ENCODE results near the gene DPP10.

DPP10 gene

DNA sequence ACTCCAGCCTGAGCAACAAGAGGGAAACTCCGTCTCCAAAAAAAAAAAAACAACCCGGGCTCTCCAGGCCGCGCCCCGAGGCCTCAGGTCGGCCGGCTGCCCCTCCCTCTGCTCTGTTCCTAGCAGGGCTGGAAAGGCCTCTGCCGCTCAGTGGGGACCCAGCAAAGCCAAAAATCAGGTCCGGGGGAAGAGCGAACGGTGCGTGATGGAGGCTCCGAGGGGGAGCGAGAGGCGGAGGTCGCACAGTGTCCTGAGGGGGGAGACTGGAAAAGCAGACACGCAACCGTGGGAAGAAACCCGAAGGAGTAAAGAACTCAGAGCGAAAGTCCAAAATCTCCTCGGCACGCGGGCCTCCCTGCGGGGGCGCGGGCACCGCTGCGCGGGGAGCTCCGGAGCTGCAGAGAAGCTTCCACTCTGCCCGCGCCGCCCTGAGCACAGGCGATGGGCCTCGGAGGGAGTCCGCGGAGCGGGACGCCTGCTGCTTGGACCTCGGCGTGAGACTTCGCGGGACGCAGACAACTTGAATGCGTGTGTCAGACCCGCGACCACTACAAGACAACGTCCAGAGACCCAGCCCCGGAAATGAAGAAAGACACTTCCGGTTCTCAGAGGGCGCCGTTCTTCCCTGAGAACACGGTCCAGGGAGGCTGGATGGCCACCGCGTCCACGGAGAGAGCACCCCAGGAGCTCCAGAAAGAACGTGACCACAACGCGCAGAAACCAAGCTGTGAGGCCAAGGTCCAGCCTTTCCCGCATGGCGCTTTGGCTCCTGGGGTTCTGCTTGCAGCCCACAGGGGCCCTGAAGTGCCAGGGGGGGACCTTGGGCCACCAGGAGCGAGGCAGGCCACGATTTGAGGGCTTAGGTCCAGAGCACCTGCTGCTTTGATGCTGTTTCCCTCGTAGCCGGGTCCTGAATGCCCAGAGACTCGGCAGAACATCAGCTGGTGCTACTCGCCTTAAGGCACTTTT lies 219.8 kb downstream of the DPP10 start:
- 66 to 75% methylated on average over 63 to 64 of the region's 67 CpGs for WGBS, 2 experiments (ENCODE audit: insufficient coverage in 2 of 2)
- Histone ChIP-seq H3K4me1 (ENCODE audit: control insufficient read depth, insufficient read depth, low read length, poor library complexity, severe bottlenecking) (no peaks in the 10 kb centered on the region), H3K4me3 (ENCODE audit: extremely low read depth, insufficient read depth, low read length, poor library complexity, severe bottlenecking) (peak overlapping the region; percentile 29)

DNA sequence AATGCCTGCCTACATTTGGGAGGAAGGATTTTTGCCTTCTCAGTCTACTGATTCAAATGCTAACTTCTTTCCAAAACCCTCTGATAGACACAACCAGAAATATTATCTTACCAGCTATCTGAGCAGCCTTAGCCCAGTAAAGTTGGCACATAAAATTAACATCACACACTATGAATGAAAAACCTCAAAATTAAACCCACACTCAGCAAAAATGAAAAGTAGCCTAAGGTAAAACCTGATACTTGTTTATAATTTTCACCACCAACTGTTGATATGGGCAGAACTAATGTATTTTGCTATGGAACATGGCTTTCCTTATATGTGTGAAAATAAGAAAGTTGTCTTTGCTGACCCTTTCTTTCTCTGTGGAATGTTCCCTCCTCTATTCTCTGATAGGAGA lies 226.0 kb downstream of the DPP10 start:
- no peaks in the 10 kb centered on the region for H3K4me1 ChIP-seq (ENCODE audit: control insufficient read depth, insufficient read depth, low read length, poor library complexity, severe bottlenecking)
- no peaks in the 10 kb centered on the region for H3K9me3 ChIP-seq (ENCODE audit: control insufficient read depth, low read length)
- no peak overlapping the region for H3K27ac ChIP-seq (ENCODE audit: low read depth, low read length, severe bottlenecking)
- no peaks in the 10 kb centered on the region for H3K36me3 ChIP-seq (ENCODE audit: control insufficient read depth, insufficient read depth, low read length)
- no peak overlapping the region for H3K4me3 ChIP-seq (ENCODE audit: extremely low read depth, insufficient read depth, low read length, poor library complexity, severe bottlenecking)

More for the DNA sequence above, 219.8 kb downstream of the DPP10 start:
- Histone ChIP-seq H3K36me3 (ENCODE audit: control insufficient read depth, insufficient read depth, low read length) (no peaks in the 10 kb centered on the region), H3K9me3 (ENCODE audit: control insufficient read depth, low read length) (no peaks in the 10 kb centered on the region), H3K27ac (ENCODE audit: low read depth, low read length, severe bottlenecking) (no peak overlapping the region)

- Histone ChIP-seq H3K4me1 (ENCODE audit: control insufficient read depth, insufficient read depth, low read length, poor library complexity, severe bottlenecking) (no peaks in the 10 kb centered on the region), H3K9me3 (ENCODE audit: control insufficient read depth, low read length) (no peaks in the 10 kb centered on the region), H3K4me3 (ENCODE audit: extremely low read depth, insufficient read depth, low read length, poor library complexity, severe bottlenecking) (no peak overlapping the region), H3K27ac (ENCODE audit: low read depth, low read length, severe bottlenecking) (no peak overlapping the region), H3K36me3 (ENCODE audit: control insufficient read depth, insufficient read depth, low read length) (no peaks in the 10 kb centered on the region)
- WGBS, 2 experiments (ENCODE audit: insufficient coverage in 2 of 2), result 100% methylated on average over 1 of the region's 1 CpG; no CpG with 5 or more reads in 1 of the 2 experiments
These were observed 240.8 kb downstream of the DPP10 start for GRCh38 chr2:114683251-114683650.

DNA sequence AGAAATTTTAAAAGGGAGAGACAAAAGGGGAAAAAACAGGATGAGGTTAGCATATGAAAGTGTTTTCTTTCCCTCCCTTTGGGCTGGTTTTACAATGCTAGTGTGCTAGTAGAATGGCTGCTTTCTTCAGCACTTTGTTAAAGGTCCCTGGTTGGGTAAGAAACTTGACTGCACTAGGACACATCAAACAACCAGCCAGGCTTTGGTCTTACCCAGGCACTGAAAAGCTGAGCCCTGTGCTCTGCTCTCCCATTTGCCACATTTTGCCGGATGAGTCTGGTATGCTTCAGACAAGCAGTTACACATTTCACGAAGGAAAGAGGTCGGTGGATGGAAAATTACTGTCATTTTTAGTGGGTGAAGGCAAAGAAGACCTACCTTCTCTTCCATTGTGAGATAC lies 242.0 kb downstream of the DPP10 start:
- Histone ChIP-seq H3K4me3 (ENCODE audit: extremely low read depth, insufficient read depth, low read length, poor library complexity, severe bottlenecking) (no peak overlapping the region), H3K36me3 (ENCODE audit: control insufficient read depth, insufficient read depth, low read length) (no peaks in the 10 kb centered on the region), H3K4me1 (ENCODE audit: control insufficient read depth, insufficient read depth, low read length, poor library complexity, severe bottlenecking) (no peaks in the 10 kb centered on the region), H3K27ac (ENCODE audit: low read depth, low read length, severe bottlenecking) (no peak overlapping the region), H3K9me3 (ENCODE audit: control insufficient read depth, low read length) (no peaks in the 10 kb centered on the region)
- WGBS, 2 experiments (ENCODE audit: insufficient coverage in 2 of 2), result 70 to 100% methylated on average over 1 to 2 of the region's 3 CpGs

DNA sequence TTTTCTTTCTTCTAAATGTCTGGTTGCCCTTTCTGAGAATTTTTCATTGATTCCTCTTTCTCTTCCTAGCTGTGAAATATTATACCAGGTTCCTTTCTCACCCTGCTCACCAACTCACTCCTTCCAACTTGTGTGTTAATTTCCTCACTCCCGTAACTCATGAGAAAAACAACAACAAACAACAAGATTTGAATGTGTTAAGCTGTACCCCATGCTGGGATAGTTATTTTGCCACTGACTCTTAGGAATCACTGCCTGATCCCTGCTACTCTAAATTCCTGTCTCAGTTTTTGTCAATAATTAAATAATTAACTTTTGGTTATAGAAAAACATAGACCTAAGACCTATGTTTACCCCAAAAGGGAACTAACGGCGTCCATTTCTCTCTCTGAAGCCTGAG lies 242.7 kb downstream of the DPP10 start:
- no peak overlapping the region for H3K4me3 ChIP-seq (ENCODE audit: extremely low read depth, insufficient read depth, low read length, poor library complexity, severe bottlenecking)
- no peaks in the 10 kb centered on the region for H3K9me3 ChIP-seq (ENCODE audit: control insufficient read depth, low read length)
- WGBS, 2 experiments (ENCODE audit: insufficient coverage in 2 of 2), result 73% methylated on average over 2 of the region's 3 CpGs; no CpG with 5 or more reads in 1 of the 2 experiments
- H3K4me1 ChIP-seq (ENCODE audit: control insufficient read depth, insufficient read depth, low read length, poor library complexity, severe bottlenecking), result no peaks in the 10 kb centered on the region
- H3K27ac ChIP-seq (ENCODE audit: low read depth, low read length, severe bottlenecking), result no peak overlapping the region
- no peaks in the 10 kb centered on the region for H3K36me3 ChIP-seq (ENCODE audit: control insufficient read depth, insufficient read depth, low read length)

- Histone ChIP-seq H3K9me3 (ENCODE audit: control insufficient read depth, low read length) (no peaks in the 10 kb centered on the region), H3K4me3 (ENCODE audit: extremely low read depth, insufficient read depth, low read length, poor library complexity, severe bottlenecking) (no peak overlapping the region), H3K4me1 (ENCODE audit: control insufficient read depth, insufficient read depth, low read length, poor library complexity, severe bottlenecking) (no peaks in the 10 kb centered on the region), H3K36me3 (ENCODE audit: control insufficient read depth, insufficient read depth, low read length) (no peaks in the 10 kb centered on the region), H3K27ac (ENCODE audit: low read depth, low read length, severe bottlenecking) (no peak overlapping the region)
These were observed 245.8 kb downstream of the DPP10 start for GRCh38 chr2:114688241-114688640.

DNA sequence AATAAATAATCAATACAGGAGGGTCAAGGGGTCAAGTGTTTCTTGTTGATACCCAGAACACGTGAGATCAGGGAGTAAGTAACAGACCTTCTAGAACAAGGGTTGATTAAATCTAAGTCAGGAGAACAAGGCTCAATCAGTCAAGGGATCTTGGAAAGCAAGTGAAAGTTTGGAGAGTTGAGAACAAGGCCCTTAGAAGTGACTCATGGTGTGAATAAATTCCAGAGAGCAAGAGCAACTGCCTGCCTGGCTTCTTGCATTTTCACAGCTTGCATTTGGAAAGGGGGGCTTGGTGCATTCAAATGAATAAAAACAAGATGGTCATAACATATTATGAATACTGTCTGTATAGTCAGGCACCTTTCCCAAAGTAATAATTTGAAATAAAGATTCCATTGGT lies 256.1 kb downstream of the DPP10 start:
- Histone ChIP-seq H3K4me1 (ENCODE audit: control insufficient read depth, insufficient read depth, low read length, poor library complexity, severe bottlenecking) (no peaks in the 10 kb centered on the region), H3K27ac (ENCODE audit: low read depth, low read length, severe bottlenecking) (no peak overlapping the region), H3K36me3 (ENCODE audit: control insufficient read depth, insufficient read depth, low read length) (no peaks in the 10 kb centered on the region), H3K9me3 (ENCODE audit: control insufficient read depth, low read length) (no peaks in the 10 kb centered on the region), H3K4me3 (ENCODE audit: extremely low read depth, insufficient read depth, low read length, poor library complexity, severe bottlenecking) (no peak overlapping the region)
- 60% methylated on average over 1 of the region's 1 CpG; no CpG with 5 or more reads in 1 of the 2 experiments for WGBS, 2 experiments (ENCODE audit: insufficient coverage in 2 of 2)

GRCh38 chr2:114699423-114699944 lies 257.0 kb downstream of the DPP10 start:
- 94 to 100% methylated on average over 1 to 2 of the region's 2 CpGs for WGBS, 2 experiments (ENCODE audit: insufficient coverage in 2 of 2)
- H3K36me3 ChIP-seq (ENCODE audit: control insufficient read depth, insufficient read depth, low read length), result no peaks in the 10 kb centered on the region
- no peak overlapping the region for H3K27ac ChIP-seq (ENCODE audit: low read depth, low read length, severe bottlenecking)
- no peaks in the 10 kb centered on the region for H3K9me3 ChIP-seq (ENCODE audit: control insufficient read depth, low read length)
- H3K4me1 ChIP-seq (ENCODE audit: control insufficient read depth, insufficient read depth, low read length, poor library complexity, severe bottlenecking), result no peaks in the 10 kb centered on the region
- H3K4me3 ChIP-seq (ENCODE audit: extremely low read depth, insufficient read depth, low read length, poor library complexity, severe bottlenecking), result no peak overlapping the region

- H3K27ac ChIP-seq (ENCODE audit: low read depth, low read length, severe bottlenecking), result no peak overlapping the region
- no peaks in the 10 kb centered on the region for H3K9me3 ChIP-seq (ENCODE audit: control insufficient read depth, low read length)
- H3K4me1 ChIP-seq (ENCODE audit: control insufficient read depth, insufficient read depth, low read length, poor library complexity, severe bottlenecking), result no peaks in the 10 kb centered on the region
- WGBS, 2 experiments (ENCODE audit: insufficient coverage in 2 of 2), result 74 to 82% methylated on average over 4 of the region's 5 CpGs
- H3K36me3 ChIP-seq (ENCODE audit: control insufficient read depth, insufficient read depth, low read length), result no peaks in the 10 kb centered on the region
- H3K4me3 ChIP-seq (ENCODE audit: extremely low read depth, insufficient read depth, low read length, poor library complexity, severe bottlenecking), result no peak overlapping the region
These were observed 258.0 kb downstream of the DPP10 start for GRCh38 chr2:114700440-114700839.

DNA sequence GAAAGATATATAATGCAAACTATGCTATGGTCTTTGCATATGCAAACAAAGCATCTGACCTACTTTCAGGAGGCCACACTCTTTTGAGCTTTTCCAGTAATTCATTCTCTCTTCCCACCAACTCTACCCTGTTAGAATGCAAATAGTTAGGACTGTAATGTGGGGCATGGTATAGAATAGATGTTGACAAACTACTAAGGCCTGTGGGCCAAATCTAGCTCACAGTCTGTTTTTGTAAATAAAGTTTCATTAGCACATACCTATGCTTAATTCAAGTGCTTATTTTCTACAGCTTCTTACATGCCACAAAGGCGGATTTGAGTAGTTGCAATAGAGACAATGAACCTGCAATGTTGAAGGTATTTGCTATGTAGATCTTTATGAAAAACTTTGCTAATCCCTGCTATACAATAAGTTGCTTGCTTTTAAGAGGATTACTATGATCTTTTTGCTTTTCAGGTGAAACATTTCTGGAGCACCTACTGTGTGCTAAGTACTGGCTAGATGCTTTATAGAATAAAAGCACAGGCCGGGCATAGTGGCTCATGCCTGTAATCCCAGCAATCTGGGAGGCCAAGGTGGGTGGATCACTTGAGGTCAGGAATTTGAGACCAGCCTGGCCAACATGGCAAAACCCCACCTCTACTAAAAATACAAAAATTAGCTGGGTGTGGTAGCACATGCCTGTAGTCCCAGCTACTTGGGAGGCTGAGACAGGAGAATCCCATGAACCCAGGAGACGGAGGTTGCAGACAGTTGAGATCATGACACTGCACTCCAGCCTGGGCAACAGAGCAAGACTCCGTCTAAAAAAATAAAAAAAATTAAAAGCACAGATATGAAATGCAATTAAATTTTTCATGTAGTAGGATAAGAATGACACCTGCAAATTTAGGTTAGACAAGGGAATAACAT lies 267.8 kb downstream of the DPP10 start:
- Histone ChIP-seq H3K27ac (ENCODE audit: low read depth, low read length, severe bottlenecking) (no peak overlapping the region), H3K9me3 (ENCODE audit: control insufficient read depth, low read length) (no peaks in the 10 kb centered on the region), H3K4me1 (ENCODE audit: control insufficient read depth, insufficient read depth, low read length, poor library complexity, severe bottlenecking) (no peaks in the 10 kb centered on the region), H3K4me3 (ENCODE audit: extremely low read depth, insufficient read depth, low read length, poor library complexity, severe bottlenecking) (no peak overlapping the region), H3K36me3 (ENCODE audit: control insufficient read depth, insufficient read depth, low read length) (no peaks in the 10 kb centered on the region)
- WGBS, 2 experiments (ENCODE audit: insufficient coverage in 2 of 2), result 86 to 100% methylated on average over 1 of the region's 4 CpGs
